Uterus (tissue), 2 donors: ENCODE results near the gene RMDN3.

Experiments
- POLR2A ChIP-seq, 2 donors: fragments of 450-650 bp; IDR thresholded peaks; one replicate each; pipeline ENCODE4 v1.6.1; 2016; ENCODE audit warnings: antibody characterized with exemption in 2 of 2, mild to moderate bottlenecking in 1 of 2, moderate library complexity in 1 of 2
- TF ChIP-seq, protein P1 (sequence below), 4 experiments: fragments of 200-600 bp in 2 of 4; fragments of 450-650 bp in 2 of 4; sonication (generic) in 2 of 4; IDR thresholded peaks; one replicate each; pipeline ENCODE4 v1.5.1; 2016 to 2019; ENCODE audit warnings: antibody characterized with exemption in 4 of 4, mild to moderate bottlenecking in 2 of 4, moderate library complexity in 1 of 4

DNA sequence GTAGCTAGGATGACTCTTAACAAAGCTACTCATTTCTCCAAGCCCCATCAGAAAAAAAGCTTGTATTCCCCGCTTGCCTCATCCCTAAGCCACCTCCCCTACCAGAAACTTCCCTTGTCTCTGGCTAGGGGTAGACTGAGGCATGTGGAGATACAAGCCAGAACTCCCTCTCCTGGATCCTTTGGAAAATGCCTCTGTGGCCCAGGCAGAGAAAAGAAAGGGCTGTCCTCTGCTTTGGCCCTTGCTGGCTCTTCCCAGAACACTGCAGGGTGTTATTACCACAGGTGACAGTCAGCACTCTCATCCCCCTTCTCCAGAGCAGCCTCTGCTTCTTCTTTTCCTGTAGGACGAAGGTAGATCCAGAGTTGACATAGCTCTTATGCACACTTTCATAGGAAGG lies 15.2 kb downstream of the RMDN3 start:
- TF ChIP-seq, protein P1, sequence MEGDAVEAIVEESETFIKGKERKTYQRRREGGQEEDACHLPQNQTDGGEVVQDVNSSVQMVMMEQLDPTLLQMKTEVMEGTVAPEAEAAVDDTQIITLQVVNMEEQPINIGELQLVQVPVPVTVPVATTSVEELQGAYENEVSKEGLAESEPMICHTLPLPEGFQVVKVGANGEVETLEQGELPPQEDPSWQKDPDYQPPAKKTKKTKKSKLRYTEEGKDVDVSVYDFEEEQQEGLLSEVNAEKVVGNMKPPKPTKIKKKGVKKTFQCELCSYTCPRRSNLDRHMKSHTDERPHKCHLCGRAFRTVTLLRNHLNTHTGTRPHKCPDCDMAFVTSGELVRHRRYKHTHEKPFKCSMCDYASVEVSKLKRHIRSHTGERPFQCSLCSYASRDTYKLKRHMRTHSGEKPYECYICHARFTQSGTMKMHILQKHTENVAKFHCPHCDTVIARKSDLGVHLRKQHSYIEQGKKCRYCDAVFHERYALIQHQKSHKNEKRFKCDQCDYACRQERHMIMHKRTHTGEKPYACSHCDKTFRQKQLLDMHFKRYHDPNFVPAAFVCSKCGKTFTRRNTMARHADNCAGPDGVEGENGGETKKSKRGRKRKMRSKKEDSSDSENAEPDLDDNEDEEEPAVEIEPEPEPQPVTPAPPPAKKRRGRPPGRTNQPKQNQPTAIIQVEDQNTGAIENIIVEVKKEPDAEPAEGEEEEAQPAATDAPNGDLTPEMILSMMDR (IDR thresholded peaks at IDR 0.05), result no peak
- no peak for TF ChIP-seq POLR2A (IDR thresholded peaks at IDR 0.05)
